ENCODE data around the gene TM6SF1. TPM values are rescaled to one million over a fixed set of nuclear protein-coding genes. Genes with fewer than 3 reads are reported as not detected.

TM6SF1 gene
- polyA plus RNA-seq, 1 donor (not counting 4 experiments of a cell fraction or from before 2014, with no cell fraction given) = 0.05 TPM

DNA sequence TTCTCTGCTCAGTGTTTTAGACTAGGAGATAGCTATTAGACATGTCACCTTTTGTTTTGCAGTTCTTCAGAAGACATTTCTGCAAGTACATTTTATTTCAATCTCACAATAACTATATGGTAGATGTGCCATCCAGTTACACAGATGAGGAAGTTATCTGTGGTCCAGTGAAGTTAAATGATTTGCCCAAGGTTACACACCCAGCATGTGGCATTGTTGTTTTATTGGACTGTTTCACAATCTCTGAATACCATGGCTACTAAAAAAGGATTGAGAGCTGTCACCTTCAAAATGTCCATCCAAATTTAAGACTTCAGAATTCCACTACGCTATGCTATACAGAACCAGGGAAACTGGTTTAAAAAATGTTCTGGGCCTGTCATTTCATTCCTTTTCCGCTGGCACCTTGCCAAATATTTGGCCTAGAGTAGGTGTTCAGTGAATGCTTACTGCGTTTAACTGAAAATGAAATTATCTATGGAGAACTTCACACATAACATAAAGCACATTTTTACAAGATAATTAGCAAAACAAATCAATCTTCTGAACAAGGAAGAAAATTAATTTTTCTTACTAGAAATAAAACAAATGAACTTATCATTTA lies 20.2 kb downstream of the TM6SF1 start:
- no peak overlapping the region for H3K4me3 ChIP-seq (ENCODE audit: control insufficient read depth in 2 of 3, extremely low read depth in 1 of 3, insufficient read depth in 2 of 3, low read depth in 1 of 3, low read length in 3 of 3)
- H2AFZ ChIP-seq (ENCODE audit: control insufficient read depth, low read length) = no peak overlapping the region
- TF ChIP-seq EZH2 (IDR thresholded peaks at IDR 0.05; ENCODE audit: low read length) = no peak
- TF ChIP-seq, protein P1, sequence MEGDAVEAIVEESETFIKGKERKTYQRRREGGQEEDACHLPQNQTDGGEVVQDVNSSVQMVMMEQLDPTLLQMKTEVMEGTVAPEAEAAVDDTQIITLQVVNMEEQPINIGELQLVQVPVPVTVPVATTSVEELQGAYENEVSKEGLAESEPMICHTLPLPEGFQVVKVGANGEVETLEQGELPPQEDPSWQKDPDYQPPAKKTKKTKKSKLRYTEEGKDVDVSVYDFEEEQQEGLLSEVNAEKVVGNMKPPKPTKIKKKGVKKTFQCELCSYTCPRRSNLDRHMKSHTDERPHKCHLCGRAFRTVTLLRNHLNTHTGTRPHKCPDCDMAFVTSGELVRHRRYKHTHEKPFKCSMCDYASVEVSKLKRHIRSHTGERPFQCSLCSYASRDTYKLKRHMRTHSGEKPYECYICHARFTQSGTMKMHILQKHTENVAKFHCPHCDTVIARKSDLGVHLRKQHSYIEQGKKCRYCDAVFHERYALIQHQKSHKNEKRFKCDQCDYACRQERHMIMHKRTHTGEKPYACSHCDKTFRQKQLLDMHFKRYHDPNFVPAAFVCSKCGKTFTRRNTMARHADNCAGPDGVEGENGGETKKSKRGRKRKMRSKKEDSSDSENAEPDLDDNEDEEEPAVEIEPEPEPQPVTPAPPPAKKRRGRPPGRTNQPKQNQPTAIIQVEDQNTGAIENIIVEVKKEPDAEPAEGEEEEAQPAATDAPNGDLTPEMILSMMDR (optimal IDR thresholded peaks at IDR 0.05 in 1 of 3, IDR thresholded peaks at IDR 0.05 in 1 of 3, conservative IDR thresholded peaks at IDR 0.05 in 1 of 3; ENCODE audit: extremely low read depth in 1 of 3, insufficient read depth in 2 of 3, low read length in 3 of 3) = no peak
- FAIRE-seq (peak; percentile 5), DNase-seq (ENCODE audit: low read depth, low spot score) (no peak)
- H3K27me3 ChIP-seq (ENCODE audit: control insufficient read depth, extremely low read depth, insufficient read depth, low read length) = no peaks in the 10 kb centered on the region
- H3K36me3 ChIP-seq (ENCODE audit: control insufficient read depth in 2 of 2, extremely low read depth in 1 of 2, insufficient read depth in 2 of 2, low read length in 2 of 2) = no peaks in the 10 kb centered on the region
- H3K4me1 ChIP-seq (ENCODE audit: control insufficient read depth, extremely low read depth, insufficient read depth, low read length) = no peaks in the 10 kb centered on the region
- H3K79me2 ChIP-seq (ENCODE audit: control insufficient read depth, insufficient read depth, low read length) = no peaks in the 10 kb centered on the region
- no peak overlapping the region for H3K9ac ChIP-seq (ENCODE audit: control insufficient read depth, extremely low read depth, insufficient read depth, low read length)
- H3K9me3 ChIP-seq (ENCODE audit: control insufficient read depth, low read depth, low read length) = no peaks in the 10 kb centered on the region
- no peaks in the 10 kb centered on the region for H3K9me1 ChIP-seq (ENCODE audit: control insufficient read depth, extremely low read depth, insufficient read depth, low read length)
- H4K20me1 ChIP-seq (ENCODE audit: control insufficient read depth, extremely low read depth, insufficient read depth, low read length) = no peaks in the 10 kb centered on the region
- dilution Hi-C loops (cut with MboI; ENCODE audit: extremely low pct_ligation_motif_present, low sequenced_read_pairs) = no loop called here
- H3K4me2 ChIP-seq (ENCODE audit: control insufficient read depth, extremely low read depth, insufficient read depth, low read depth, low read length) = no peak overlapping the region
- no peak overlapping the region for H3K27ac ChIP-seq (ENCODE audit: control insufficient read depth, insufficient read depth, low read length)

DNA sequence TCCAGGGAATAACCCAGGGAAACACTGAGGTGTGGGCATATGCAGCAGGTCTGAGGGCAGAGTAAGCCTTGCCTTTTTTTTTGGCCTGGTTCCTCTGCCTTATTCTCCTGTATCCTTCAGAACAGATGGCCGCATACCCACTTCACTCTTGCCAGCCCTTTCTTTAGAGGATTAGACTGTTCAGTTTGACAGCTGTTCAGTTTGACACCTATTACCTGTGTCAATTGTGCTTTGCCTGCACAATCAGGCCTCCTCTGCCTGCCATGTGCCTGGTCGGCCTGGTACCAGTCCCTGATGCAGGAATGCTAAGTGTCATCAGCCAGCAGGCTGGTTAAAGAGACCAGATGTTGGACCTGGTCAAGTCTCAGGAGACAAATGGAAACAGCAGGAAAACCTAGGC lies 22.3 kb downstream of the TM6SF1 start:
- no peak overlapping the region for H3K4me2 ChIP-seq (ENCODE audit: control insufficient read depth, extremely low read depth, insufficient read depth, low read depth, low read length)
- no peak for DNase-seq (ENCODE audit: low read depth, low spot score)
- H3K79me2 ChIP-seq (ENCODE audit: control insufficient read depth, insufficient read depth, low read length) = no peaks in the 10 kb centered on the region
- no peaks in the 10 kb centered on the region for H3K36me3 ChIP-seq (ENCODE audit: control insufficient read depth in 2 of 2, extremely low read depth in 1 of 2, insufficient read depth in 2 of 2, low read length in 2 of 2)
- no peak overlapping the region for H3K9ac ChIP-seq (ENCODE audit: control insufficient read depth, extremely low read depth, insufficient read depth, low read length)
- H3K27me3 ChIP-seq (ENCODE audit: control insufficient read depth, extremely low read depth, insufficient read depth, low read length) = no peaks in the 10 kb centered on the region
- no peaks in the 10 kb centered on the region for H3K9me3 ChIP-seq (ENCODE audit: control insufficient read depth, low read depth, low read length)
- no peak overlapping the region for H3K4me3 ChIP-seq (ENCODE audit: control insufficient read depth in 2 of 3, extremely low read depth in 1 of 3, insufficient read depth in 2 of 3, low read depth in 1 of 3, low read length in 3 of 3)
- TF ChIP-seq EZH2 (IDR thresholded peaks at IDR 0.05; ENCODE audit: low read length) = no peak
- TF ChIP-seq, protein P1 (optimal IDR thresholded peaks at IDR 0.05 in 1 of 3, IDR thresholded peaks at IDR 0.05 in 1 of 3, conservative IDR thresholded peaks at IDR 0.05 in 1 of 3; ENCODE audit: extremely low read depth in 1 of 3, insufficient read depth in 2 of 3, low read length in 3 of 3) = no peak
- dilution Hi-C loops (cut with MboI; ENCODE audit: extremely low pct_ligation_motif_present, low sequenced_read_pairs) = no loop called here
- no peaks in the 10 kb centered on the region for H3K9me1 ChIP-seq (ENCODE audit: control insufficient read depth, extremely low read depth, insufficient read depth, low read length)
- H3K4me1 ChIP-seq (ENCODE audit: control insufficient read depth, extremely low read depth, insufficient read depth, low read length) = no peaks in the 10 kb centered on the region
- no peak overlapping the region for H3K27ac ChIP-seq (ENCODE audit: control insufficient read depth, insufficient read depth, low read length)
- no peak for FAIRE-seq
- H2AFZ ChIP-seq (ENCODE audit: control insufficient read depth, low read length) = no peak overlapping the region
- H4K20me1 ChIP-seq (ENCODE audit: control insufficient read depth, extremely low read depth, insufficient read depth, low read length) = no peaks in the 10 kb centered on the region
